Esophagus muscularis mucosa (tissue), 4 donors: ENCODE results near the gene TFAM. TPM values are rescaled to one million over a fixed set of nuclear protein-coding genes. Genes with fewer than 3 reads are reported as not detected.

Experiments used
- DNase-seq: peaks from one replicate; pipeline ENCODE4 v3.0.0-alpha.2; 2017; ENCODE audit errors: extremely low spot score
- H3K27ac ChIP-seq, 4 donors: fragments of 200-600 bp; sonication (generic); replicated peaks in 1 of 4; 1 replicate in 3 of 4; 2 replicates in 1 of 4; pipeline ENCODE4 v1.5.1; 2016 to 2019; ENCODE audit warnings: mild to moderate bottlenecking in 1 of 4
- H3K27me3 ChIP-seq, 4 donors: fragments of 200-600 bp; sonication (generic); one replicate each; pipeline versions ENCODE4 v1.5.1 to v1.6.0; 2016 to 2019
- H3K36me3 ChIP-seq, 4 donors: fragments of 200-600 bp; sonication (generic); one replicate each; pipeline ENCODE4 v1.5.1; 2016 to 2019
- H3K4me1 ChIP-seq, 4 donors: fragments of 200-600 bp; sonication (generic); one replicate each; pipeline ENCODE4 v1.5.1; 2016 to 2019
- H3K4me3 ChIP-seq, 4 donors: fragments of 200-600 bp; sonication (generic); 1 replicate in 2 of 4; 2 replicates in 2 of 4; pipeline ENCODE4 v1.5.1; 2016 to 2019; ENCODE audit warnings: mild to moderate bottlenecking in 4 of 4, moderate library complexity in 1 of 4
- H3K9me3 ChIP-seq, 4 donors: fragments of 200-600 bp; sonication (generic); 1 replicate in 3 of 4; 2 replicates in 1 of 4; pipeline ENCODE4 v1.5.1; 2016 to 2019
- EP300 ChIP-seq: sonication (generic); formaldehyde crosslinking; IDR thresholded peaks from one replicate; pipeline ENCODE4 v1.6.1; 2017; ENCODE audit warnings: antibody characterized with exemption
- POLR2A ChIP-seq: fragments of 450-650 bp; IDR thresholded peaks from one replicate; pipeline ENCODE4 v1.6.1; 2017; ENCODE audit warnings: antibody characterized with exemption, moderate library complexity, mild to moderate bottlenecking, low read depth
- POLR2AphosphoS5 ChIP-seq, 2 donors: sonication (generic); formaldehyde crosslinking; IDR thresholded peaks; one replicate each; pipeline ENCODE4 v1.6.1; 2017; ENCODE audit warnings: antibody characterized with exemption in 2 of 2
- WGBS: methylation state at CpG from one replicate; pipeline ENCODE4 v1.1.5; 2018; 5-methylcytosine and 5-hydroxymethylcytosine counted together
- intact Hi-C: fragments of 100-400 bp; cut with DNase I; formaldehyde crosslinking; loops from one replicate; pipeline ENCODE4 v1.15.1; 2023
- total RNA-seq, 4 donors: library from RNA; depleted of rRNA; stranded (reverse); fragments of >200 nt; gene quantifications; one replicate each; pipeline versions ENCODE4 v1.1.0 to v1.2.1, GENCODE V29; 2016
- TF ChIP-seq, protein P1 (sequence below), 3 experiments: fragments of 200-600 bp in 2 of 3; fragments of 450-650 bp in 1 of 3; sonication (generic) in 2 of 3; IDR thresholded peaks; one replicate each; pipeline ENCODE4 v1.5.1; 2017 to 2019; ENCODE audit warnings: antibody characterized with exemption in 3 of 3, mild to moderate bottlenecking in 2 of 3, moderate library complexity in 1 of 3

TFAM gene
- total RNA-seq, 4 donors from 2014 or later = 15.4 to 24.3 (median 19.5) TPM

DNA sequence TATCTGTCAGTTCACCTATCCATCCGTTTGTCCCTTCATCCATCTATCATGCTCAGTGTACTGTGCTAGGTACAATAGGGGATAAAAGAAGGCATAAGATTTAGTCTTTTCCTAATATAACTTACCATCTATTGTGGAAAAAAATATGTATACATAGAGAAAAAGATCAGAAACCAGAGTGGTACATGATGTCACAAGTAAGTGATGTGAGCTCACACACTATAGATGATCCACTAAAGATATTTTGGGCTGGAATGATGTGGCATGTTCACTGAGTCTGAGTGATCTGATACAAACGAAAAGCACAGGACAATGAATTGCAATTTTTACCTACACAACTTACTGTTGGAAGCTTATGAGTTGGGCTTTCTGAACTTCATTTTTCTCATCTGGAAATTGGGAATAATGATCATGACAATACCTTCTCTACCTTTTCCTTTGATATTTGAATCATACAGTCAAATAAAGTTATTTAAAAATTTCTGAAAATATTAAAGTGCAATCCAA, 2.7 kb upstream of the TFAM start:
- WGBS = 86% methylated on average over 2 of the region's 2 CpGs
- no peak for DNase-seq

DNA sequence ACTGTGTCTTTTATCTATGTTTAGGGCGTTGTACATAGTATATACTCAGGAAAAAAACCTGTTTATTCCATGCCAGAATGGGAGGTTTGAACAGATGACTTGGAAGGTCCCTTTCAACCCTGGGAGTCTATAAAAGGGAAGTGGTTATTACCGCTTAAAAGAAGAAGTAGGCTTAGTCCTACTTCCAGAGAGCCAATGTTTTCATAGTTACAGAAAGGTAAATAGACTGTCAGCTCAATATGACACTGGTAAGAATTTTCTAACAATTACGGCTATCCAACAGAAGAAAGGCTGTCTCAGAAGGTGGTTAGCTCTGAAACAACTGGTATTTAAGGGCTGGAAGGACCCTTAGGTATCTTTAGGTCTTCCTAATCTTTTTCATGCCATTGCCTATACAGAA, 1.1 kb upstream of the TFAM start:
- peaks cover 10 to 31% (median 24%) of the 10 kb centered on the region in 4 donors for H3K4me1 ChIP-seq
- H3K27me3 ChIP-seq = no peaks in the 10 kb centered on the region
- no peak for DNase-seq
- peak overlapping the region; percentile 77 to 86 (median 78) for H3K4me3 ChIP-seq
- H3K27ac ChIP-seq = peak overlapping the region; percentile 88 to 92 (median 90)
- TF ChIP-seq POLR2AphosphoS5 (IDR thresholded peaks at IDR 0.05) (no peak), EP300 (no peak), POLR2A (no peak)
- TF ChIP-seq, protein P1, sequence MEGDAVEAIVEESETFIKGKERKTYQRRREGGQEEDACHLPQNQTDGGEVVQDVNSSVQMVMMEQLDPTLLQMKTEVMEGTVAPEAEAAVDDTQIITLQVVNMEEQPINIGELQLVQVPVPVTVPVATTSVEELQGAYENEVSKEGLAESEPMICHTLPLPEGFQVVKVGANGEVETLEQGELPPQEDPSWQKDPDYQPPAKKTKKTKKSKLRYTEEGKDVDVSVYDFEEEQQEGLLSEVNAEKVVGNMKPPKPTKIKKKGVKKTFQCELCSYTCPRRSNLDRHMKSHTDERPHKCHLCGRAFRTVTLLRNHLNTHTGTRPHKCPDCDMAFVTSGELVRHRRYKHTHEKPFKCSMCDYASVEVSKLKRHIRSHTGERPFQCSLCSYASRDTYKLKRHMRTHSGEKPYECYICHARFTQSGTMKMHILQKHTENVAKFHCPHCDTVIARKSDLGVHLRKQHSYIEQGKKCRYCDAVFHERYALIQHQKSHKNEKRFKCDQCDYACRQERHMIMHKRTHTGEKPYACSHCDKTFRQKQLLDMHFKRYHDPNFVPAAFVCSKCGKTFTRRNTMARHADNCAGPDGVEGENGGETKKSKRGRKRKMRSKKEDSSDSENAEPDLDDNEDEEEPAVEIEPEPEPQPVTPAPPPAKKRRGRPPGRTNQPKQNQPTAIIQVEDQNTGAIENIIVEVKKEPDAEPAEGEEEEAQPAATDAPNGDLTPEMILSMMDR (IDR thresholded peaks at IDR 0.05) = no peak
- H3K9me3 ChIP-seq = no peaks in the 10 kb centered on the region
- intact Hi-C loops = loop anchor here (2.0 kb wide), 1 partner anchor 85 kb away; no protein-coding TSS in a partner anchor
- H3K36me3 ChIP-seq = peaks cover 10 to 22% (median 13%) of the 10 kb centered on the region in 4 donors
- WGBS = 38% methylated on average over 3 of the region's 3 CpGs

More for the DNA sequence above, 2.7 kb upstream of the TFAM start:
- Histone ChIP-seq H3K27me3 (no peaks in the 10 kb centered on the region), H3K36me3 (peaks cover 0 to 6% (median 0%) of the 10 kb centered on the region in 4 donors), H3K9me3 (no peaks in the 10 kb centered on the region), H3K4me3 (no peak overlapping the region), H3K27ac (no peak overlapping the region), H3K4me1 (peaks cover 10 to 28% (median 23%) of the 10 kb centered on the region in 4 donors)
- TF ChIP-seq, protein P1 (IDR thresholded peaks at IDR 0.05) = no peak
- TF ChIP-seq EP300 (no peak), POLR2A (no peak), POLR2AphosphoS5 (IDR thresholded peaks at IDR 0.05) (no peak)
- intact Hi-C loops = no loop called here

DNA sequence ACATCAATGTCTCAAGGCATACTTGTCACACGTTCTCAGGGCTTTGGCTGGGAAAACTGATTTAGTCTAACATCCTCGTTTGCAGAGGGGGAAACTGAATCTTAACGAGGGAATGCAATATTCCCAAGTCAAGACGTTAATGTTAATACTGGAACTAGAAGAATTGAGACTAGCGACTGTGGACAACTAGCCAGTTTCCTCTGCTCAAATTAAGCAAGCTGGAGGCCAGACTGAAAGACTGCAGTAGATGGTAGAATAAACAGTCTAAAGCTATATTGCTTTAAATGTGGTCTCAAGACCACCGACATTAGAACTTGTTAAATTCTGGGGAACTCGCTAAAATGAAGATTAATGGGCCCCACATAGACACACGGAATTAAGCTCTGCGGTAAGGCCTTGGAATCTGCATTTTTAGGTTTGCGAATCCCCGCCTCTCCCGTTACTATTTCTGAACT, 639 bp upstream of the TFAM start:
- no peaks in the 10 kb centered on the region for H3K27me3 ChIP-seq
- TF ChIP-seq POLR2A (no peak), EP300 (no peak), POLR2AphosphoS5 (IDR thresholded peaks at IDR 0.05) (no peak)
- TF ChIP-seq, protein P1 (IDR thresholded peaks at IDR 0.05) = no peak
- no peaks in the 10 kb centered on the region for H3K9me3 ChIP-seq
- 1% methylated on average over 12 of the region's 12 CpGs for WGBS
- H3K36me3 ChIP-seq = peaks cover 14 to 27% (median 15%) of the 10 kb centered on the region in 4 donors
- peaks cover 10 to 31% (median 24%) of the 10 kb centered on the region in 4 donors for H3K4me1 ChIP-seq
- no peak for DNase-seq
- peak overlapping the region; percentile 77 to 86 (median 78) for H3K4me3 ChIP-seq
- peak overlapping the region; percentile 88 to 92 (median 90) for H3K27ac ChIP-seq
- intact Hi-C loops = loop anchor here (2.0 kb wide), 1 partner anchor 86 kb away; no protein-coding TSS in a partner anchor

DNA sequence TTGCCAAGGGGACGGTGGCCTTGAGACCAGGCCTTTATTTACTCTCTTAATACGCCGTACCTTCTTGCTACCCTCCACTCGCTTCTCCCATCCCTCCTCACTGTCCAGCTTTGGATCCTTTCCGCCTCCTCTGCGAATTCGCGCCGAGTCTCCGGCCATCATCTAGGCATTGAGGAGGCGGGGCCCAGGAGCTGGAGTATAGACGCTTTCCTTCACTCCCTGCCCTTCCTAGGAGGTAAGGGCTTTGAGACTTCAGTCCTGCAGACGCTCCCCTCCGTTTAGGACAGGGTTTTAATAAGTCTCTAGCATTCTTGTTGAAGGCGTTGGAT, 538 bp downstream of the TFAM start:
- 0% methylated on average over 15 of the region's 15 CpGs for WGBS
- H3K27me3 ChIP-seq = no peaks in the 10 kb centered on the region
- no peaks in the 10 kb centered on the region for H3K9me3 ChIP-seq
- peak overlapping the region; percentile 77 to 86 (median 78) for H3K4me3 ChIP-seq
- DNase-seq = no peak
- peaks cover 10 to 31% (median 24%) of the 10 kb centered on the region in 4 donors for H3K4me1 ChIP-seq
- intact Hi-C loops = loop anchor here (2.0 to 5.0 kb wide), 2 partner anchors 48 to 87 kb away; partner anchors contain the start of gene UBE2D1
- TF ChIP-seq, protein P1 (IDR thresholded peaks at IDR 0.05) = no peak
- no peak for TF ChIP-seq POLR2A
- TF ChIP-seq EP300 = no peak
- TF ChIP-seq POLR2AphosphoS5 (IDR thresholded peaks at IDR 0.05) = no peak
- peak overlapping the region; percentile 88 to 92 (median 90) for H3K27ac ChIP-seq
- peaks cover 19 to 39% (median 23%) of the 10 kb centered on the region in 4 donors for H3K36me3 ChIP-seq
